GM19395 (cell line): ENCODE measurements around the gene WRNIP1.

Experiments
- ATAC-seq: cut with Tn5 transposase; IDR thresholded peaks from one replicate; pipeline ENCODE4 v1.9.1; 2021; ENCODE audit warnings: mild to moderate bottlenecking, moderate library complexity; ENCODE audit not compliant: unreplicated experiment

WRNIP1 gene

GRCh38 chr6:2740581-2740980 is 24.6 kb upstream of the WRNIP1 start:
- ATAC-seq = no peak

GRCh38 chr6:2741756-2742155 is 23.4 kb upstream of the WRNIP1 start:
- ATAC-seq = no peak

GRCh38 chr6:2743280-2744208 is 21.6 kb upstream of the WRNIP1 start:
- no peak for ATAC-seq

- ATAC-seq = no peak
Observed at GRCh38 chr6:2744209-2744771, 20.9 kb upstream of the WRNIP1 start.

GRCh38 chr6:2744778-2745177 is 20.4 kb upstream of the WRNIP1 start:
- no peak for ATAC-seq

GRCh38 chr6:2745246-2745645 is 19.9 kb upstream of the WRNIP1 start:
- ATAC-seq = no peak

- no peak for ATAC-seq
Observed at GRCh38 chr6:2746557-2747061, 18.6 kb upstream of the WRNIP1 start.

- no peak for ATAC-seq
Observed at GRCh38 chr6:2748183-2748582, 17.0 kb upstream of the WRNIP1 start.

GRCh38 chr6:2749969-2750600 is 15.1 kb upstream of the WRNIP1 start:
- no peak for ATAC-seq

GRCh38 chr6:2750832-2751231 is 14.4 kb upstream of the WRNIP1 start, which contains the start of gene MYLK4:
MYLK4 (minus strand) TSS chr6:2750922; CDS start chr6:2749294, 1,628 bp downstream.
- no peak for ATAC-seq

GRCh38 chr6:2751871-2752270 is 13.3 kb upstream of the WRNIP1 start:
- no peak for ATAC-seq

GRCh38 chr6:2752477-2753109 is 12.6 kb upstream of the WRNIP1 start:
- no peak for ATAC-seq

GRCh38 chr6:2753110-2753489 is 12.1 kb upstream of the WRNIP1 start:
- ATAC-seq = no peak

- ATAC-seq = no peak
Observed at GRCh38 chr6:2753743-2754142, 11.4 kb upstream of the WRNIP1 start.

GRCh38 chr6:2754393-2754792 is 10.8 kb upstream of the WRNIP1 start:
- no peak for ATAC-seq

GRCh38 chr6:2754911-2755310 is 10.3 kb upstream of the WRNIP1 start:
- ATAC-seq = no peak

- ATAC-seq = no peak
Observed at GRCh38 chr6:2755456-2755855, 9.7 kb upstream of the WRNIP1 start.

- no peak for ATAC-seq
Observed at GRCh38 chr6:2756241-2756640, 9.0 kb upstream of the WRNIP1 start.

GRCh38 chr6:2756687-2757224 is 8.4 kb upstream of the WRNIP1 start:
- no peak for ATAC-seq

GRCh38 chr6:2758980-2759379 is 6.2 kb upstream of the WRNIP1 start:
- no peak for ATAC-seq
